ENCODE results near the gene HOXC12.

DNA sequence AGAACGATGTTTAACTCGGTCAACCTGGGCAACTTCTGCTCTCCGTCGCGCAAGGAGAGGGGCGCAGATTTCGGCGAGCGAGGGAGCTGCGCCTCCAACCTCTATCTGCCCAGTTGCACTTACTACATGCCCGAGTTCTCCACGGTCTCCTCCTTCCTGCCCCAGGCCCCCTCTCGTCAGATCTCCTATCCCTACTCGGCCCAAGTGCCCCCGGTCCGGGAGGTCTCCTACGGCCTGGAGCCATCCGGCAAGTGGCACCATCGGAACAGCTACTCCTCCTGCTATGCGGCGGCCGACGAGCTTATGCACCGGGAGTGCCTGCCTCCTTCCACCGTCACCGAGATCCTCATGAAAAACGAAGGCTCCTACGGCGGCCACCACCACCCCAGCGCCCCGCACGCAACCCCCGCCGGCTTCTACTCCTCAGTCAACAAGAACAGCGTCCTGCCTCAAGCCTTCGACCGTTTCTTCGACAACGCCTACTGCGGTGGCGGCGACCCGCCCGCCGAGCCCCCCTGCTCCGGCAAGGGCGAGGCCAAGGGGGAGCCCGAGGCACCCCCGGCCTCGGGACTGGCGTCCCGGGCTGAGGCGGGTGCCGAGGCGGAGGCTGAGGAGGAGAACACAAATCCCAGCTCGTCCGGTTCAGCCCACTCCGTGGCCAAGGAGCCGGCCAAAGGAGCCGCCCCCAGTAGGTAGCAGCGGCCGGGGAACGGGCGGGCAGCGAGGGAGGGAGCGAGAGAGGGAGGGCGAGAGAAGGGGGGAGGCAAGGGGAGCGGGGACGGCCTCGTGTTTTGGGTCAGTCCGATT lies 18.7 kb downstream of the HOXC12 start:
- TF ChIP-seq CTCF (IDR thresholded peaks at IDR 0.05; ENCODE audit: low read depth, low read length) (no peak), EZH2phosphoT487 (IDR thresholded peaks at IDR 0.05; ENCODE audit: low read depth) (no peak)

Measured in OCI-LY3 (cell line).